Astrocyte (in vitro differentiated cells and primary cell): Measurements from ENCODE around the gene CENPL. TPM values are rescaled to one million over a fixed set of nuclear protein-coding genes. Genes with fewer than 3 reads are reported as not detected.
"Not testable (repeated sequence)": the region's sequence is repeated elsewhere in the genome, so short reads cannot be mapped to it uniquely, and the experiment has no call there.

Experiments
- DNase-seq: peaks from one replicate; pipeline ENCODE4 v3.0.0-alpha.2; 2010; ENCODE audit warnings: low read depth
- FAIRE-seq: peaks from 2 replicates; lab custom pipeline; 2011; peaks lifted over from hg19 to GRCh38; lab: Jason Lieb, UNC
- H2AFZ ChIP-seq: 2 replicates; pipeline ENCODE4 v1.6.0; 2012; ENCODE audit warnings: low read depth, low read length, inconsistent platforms
- H3K27ac ChIP-seq: 2 replicates; pipeline ENCODE4 v1.5.1; 2011; ENCODE audit warnings: low read depth, low read length, inconsistent platforms
- H3K27me3 ChIP-seq: 2 replicates; pipeline ENCODE4 v1.6.0; 2011; ENCODE audit warnings: low read length, inconsistent platforms; ENCODE audit not compliant: insufficient read depth
- H3K36me3 ChIP-seq: 2 replicates; pipeline ENCODE4 v1.5.1; 2011; ENCODE audit warnings: low read length, inconsistent platforms; ENCODE audit not compliant: insufficient read depth
- H3K4me1 ChIP-seq: 2 replicates; pipeline ENCODE4 v1.5.1; 2011; ENCODE audit warnings: low read length, inconsistent platforms; ENCODE audit not compliant: insufficient read depth
- H3K4me2 ChIP-seq: 2 replicates; pipeline ENCODE4 v1.6.0; 2012; ENCODE audit warnings: low read length, inconsistent platforms
- H3K4me3 ChIP-seq: 2 replicates; pipeline ENCODE4 v1.5.1; 2011; ENCODE audit warnings: low read depth, mild to moderate bottlenecking, low read length, inconsistent platforms; ENCODE audit not compliant: insufficient read depth
- H3K79me2 ChIP-seq: 2 replicates; pipeline ENCODE4 v1.6.0; 2012; ENCODE audit warnings: mild to moderate bottlenecking, low read length, inconsistent platforms; ENCODE audit not compliant: insufficient read depth
- H3K9ac ChIP-seq: 2 replicates; pipeline ENCODE4 v1.6.0; 2012; ENCODE audit warnings: mild to moderate bottlenecking, low read length, inconsistent platforms
- H3K9me3 ChIP-seq: 2 replicates; pipeline ENCODE4 v1.5.1; 2012; ENCODE audit warnings: low read depth, mild to moderate bottlenecking, low read length, inconsistent platforms; ENCODE audit not compliant: insufficient read depth
- H4K20me1 ChIP-seq: 2 replicates; pipeline ENCODE4 v1.6.0; 2012; ENCODE audit warnings: low read length, inconsistent platforms; ENCODE audit not compliant: insufficient read depth
- H3K27ac Mint-ChIP-seq: one replicate; pipeline ENCODE4 v1.8.0; 2021; ENCODE audit warnings: mild to moderate bottlenecking, mixed read lengths; ENCODE audit not compliant: unreplicated experiment
- H3K27me3 Mint-ChIP-seq: one replicate; pipeline ENCODE4 v1.8.0; 2021; ENCODE audit warnings: low read depth, mixed read lengths; ENCODE audit not compliant: unreplicated experiment
- H3K36me3 Mint-ChIP-seq: one replicate; pipeline ENCODE4 v1.8.0; 2021; ENCODE audit warnings: low read depth, mixed read lengths; ENCODE audit not compliant: unreplicated experiment
- H3K4me1 Mint-ChIP-seq: one replicate; pipeline ENCODE4 v1.8.0; 2021; ENCODE audit warnings: low read depth, mixed read lengths; ENCODE audit not compliant: unreplicated experiment
- H3K4me3 Mint-ChIP-seq: one replicate; pipeline ENCODE4 v1.8.0; 2021; ENCODE audit warnings: mild to moderate bottlenecking, moderate library complexity, mixed read lengths; ENCODE audit not compliant: unreplicated experiment
- H3K9me3 Mint-ChIP-seq: one replicate; pipeline ENCODE4 v1.8.0; 2021; ENCODE audit warnings: mild to moderate bottlenecking, mixed read lengths; ENCODE audit not compliant: unreplicated experiment
- EZH2 ChIP-seq: IDR thresholded peaks from 2 replicates; pipeline ENCODE4 v1.6.1; 2012; ENCODE audit warnings: mild to moderate bottlenecking, low read length, inconsistent platforms; ENCODE audit not compliant: insufficient read depth
- total RNA-seq: library from RNA; stranded (reverse); gene quantifications from 2 replicates; pipeline ENCODE4 v1.2.1, GENCODE V29; 2021
- TF ChIP-seq, protein P1 (sequence below): IDR thresholded peaks from 2 replicates; pipeline ENCODE4 v1.5.1; 2011; ENCODE audit warnings: low read depth, mild to moderate bottlenecking, inconsistent platforms, low read length, moderate library complexity; ENCODE audit not compliant: insufficient read depth

Gene CENPL
- total RNA-seq, 1 donor from 2014 or later = 7.9 TPM

DNA sequence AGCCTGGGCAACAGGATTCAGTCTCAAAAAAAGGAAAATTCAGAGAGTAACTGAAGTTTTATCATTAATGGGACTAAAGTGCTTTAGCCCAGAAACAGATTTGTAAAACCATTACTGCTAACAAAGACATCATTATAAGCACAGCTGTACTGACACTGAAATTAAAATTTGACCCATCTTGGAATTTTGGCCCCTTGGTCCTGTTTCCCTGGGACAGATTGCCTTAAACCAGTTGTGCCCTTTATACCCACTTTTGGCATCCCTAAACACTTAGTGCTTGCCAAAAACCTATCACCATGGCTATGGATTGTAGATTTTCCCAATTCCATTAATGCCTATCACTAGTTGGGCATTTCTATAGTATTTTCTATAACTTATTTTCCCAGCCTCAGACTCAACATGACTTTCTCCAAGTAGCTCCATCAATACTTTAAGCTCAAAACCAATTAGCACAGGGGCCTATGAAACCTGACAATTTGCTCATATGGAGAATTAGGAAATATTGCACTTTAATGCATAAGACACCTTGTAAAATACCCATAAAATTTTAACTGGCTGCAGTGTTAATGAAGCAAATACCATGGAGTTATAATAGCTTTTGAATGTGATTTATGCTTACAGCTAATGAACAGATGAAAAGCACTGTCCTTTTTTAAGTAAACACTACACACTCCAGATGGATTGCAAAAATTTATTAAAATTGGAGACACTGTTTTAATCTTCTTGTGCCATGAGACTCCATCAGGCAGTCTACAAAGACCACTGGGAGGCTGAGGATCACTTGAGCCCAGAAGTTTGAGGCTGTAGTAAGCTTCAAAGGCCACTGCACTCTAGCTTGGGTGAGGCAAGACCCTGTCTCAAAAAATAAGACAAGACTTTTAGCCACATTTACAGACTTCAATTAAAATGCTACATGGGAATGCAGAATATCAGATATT, 38.8 kb upstream of the CENPL start:
- H3K9me3 ChIP-seq = no peaks in the 10 kb centered on the region
- peaks cover 45% of the 10 kb centered on the region for H3K36me3 ChIP-seq
- peak overlapping the region; percentile 87 for H3K4me2 ChIP-seq
- peak overlapping the region; percentile 95 for H3K9ac ChIP-seq
- H3K27ac ChIP-seq = peak overlapping the region; percentile 36
- H2AFZ ChIP-seq = no peak overlapping the region
- H3K4me1 Mint-ChIP-seq = peaks cover 22% of the 10 kb centered on the region
- TF ChIP-seq, protein P1, sequence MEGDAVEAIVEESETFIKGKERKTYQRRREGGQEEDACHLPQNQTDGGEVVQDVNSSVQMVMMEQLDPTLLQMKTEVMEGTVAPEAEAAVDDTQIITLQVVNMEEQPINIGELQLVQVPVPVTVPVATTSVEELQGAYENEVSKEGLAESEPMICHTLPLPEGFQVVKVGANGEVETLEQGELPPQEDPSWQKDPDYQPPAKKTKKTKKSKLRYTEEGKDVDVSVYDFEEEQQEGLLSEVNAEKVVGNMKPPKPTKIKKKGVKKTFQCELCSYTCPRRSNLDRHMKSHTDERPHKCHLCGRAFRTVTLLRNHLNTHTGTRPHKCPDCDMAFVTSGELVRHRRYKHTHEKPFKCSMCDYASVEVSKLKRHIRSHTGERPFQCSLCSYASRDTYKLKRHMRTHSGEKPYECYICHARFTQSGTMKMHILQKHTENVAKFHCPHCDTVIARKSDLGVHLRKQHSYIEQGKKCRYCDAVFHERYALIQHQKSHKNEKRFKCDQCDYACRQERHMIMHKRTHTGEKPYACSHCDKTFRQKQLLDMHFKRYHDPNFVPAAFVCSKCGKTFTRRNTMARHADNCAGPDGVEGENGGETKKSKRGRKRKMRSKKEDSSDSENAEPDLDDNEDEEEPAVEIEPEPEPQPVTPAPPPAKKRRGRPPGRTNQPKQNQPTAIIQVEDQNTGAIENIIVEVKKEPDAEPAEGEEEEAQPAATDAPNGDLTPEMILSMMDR = no peak
- TF ChIP-seq EZH2 = no peak
- peaks cover 6% of the 10 kb centered on the region for H3K4me1 ChIP-seq
- H3K4me3 Mint-ChIP-seq = peak overlapping the region; percentile 99
- FAIRE-seq = no peak
- peaks cover 43% of the 10 kb centered on the region for H3K79me2 ChIP-seq
- no peaks in the 10 kb centered on the region for H3K27me3 Mint-ChIP-seq
- peak overlapping the region; percentile 74 for H3K27ac Mint-ChIP-seq
- peaks cover 45% of the 10 kb centered on the region for H3K36me3 Mint-ChIP-seq
- H3K9me3 Mint-ChIP-seq = no peaks in the 10 kb centered on the region
- H3K27me3 ChIP-seq = no peaks in the 10 kb centered on the region
- DNase-seq = no peak
- H3K4me3 ChIP-seq = peak overlapping the region; percentile 98
- peaks cover 63% of the 10 kb centered on the region for H4K20me1 ChIP-seq

DNA sequence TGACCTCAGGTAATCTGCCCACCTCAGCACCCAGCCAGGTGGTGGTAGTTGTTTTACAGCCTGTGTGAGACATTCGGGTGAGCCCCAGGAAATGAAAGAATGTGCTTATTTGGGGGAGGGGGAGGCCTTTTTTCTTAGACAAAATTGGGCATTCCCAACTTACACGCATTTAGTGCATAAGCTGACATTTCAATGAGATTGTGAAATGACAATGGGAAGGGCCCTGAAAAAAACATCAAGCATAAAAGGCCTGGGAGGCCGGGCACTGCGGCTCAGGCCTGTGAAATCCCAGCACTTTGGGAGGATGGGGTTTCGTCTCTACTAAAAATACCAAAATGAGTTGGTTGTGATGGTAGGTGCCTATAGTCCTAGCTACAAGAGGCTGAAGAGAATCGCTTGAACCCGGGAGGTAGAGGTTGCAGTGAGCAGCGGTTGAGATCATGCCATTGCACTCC, 38.1 kb upstream of the CENPL start:
- H3K27ac ChIP-seq = no peak overlapping the region
- H3K4me3 Mint-ChIP-seq = peak overlapping the region; percentile 99
- peaks cover 22% of the 10 kb centered on the region for H3K4me1 Mint-ChIP-seq
- peaks cover 43% of the 10 kb centered on the region for H3K79me2 ChIP-seq
- peaks cover 63% of the 10 kb centered on the region for H4K20me1 ChIP-seq
- H3K4me3 ChIP-seq = no peak overlapping the region
- peaks cover 45% of the 10 kb centered on the region for H3K36me3 ChIP-seq
- DNase-seq (no peak), FAIRE-seq (no peak)
- H3K9me3 ChIP-seq = no peaks in the 10 kb centered on the region
- H3K4me2 ChIP-seq = peak overlapping the region; percentile 87
- H3K9me3 Mint-ChIP-seq = no peaks in the 10 kb centered on the region
- H3K27me3 ChIP-seq = no peaks in the 10 kb centered on the region
- TF ChIP-seq EZH2 = no peak
- TF ChIP-seq, protein P1 = no peak
- peak overlapping the region; percentile 4 for H3K9ac ChIP-seq
- H3K4me1 ChIP-seq = peaks cover 6% of the 10 kb centered on the region
- H3K27ac Mint-ChIP-seq = peak overlapping the region; percentile 12
- H3K36me3 Mint-ChIP-seq = peaks cover 42% of the 10 kb centered on the region
- no peak overlapping the region for H2AFZ ChIP-seq
- no peaks in the 10 kb centered on the region for H3K27me3 Mint-ChIP-seq

DNA sequence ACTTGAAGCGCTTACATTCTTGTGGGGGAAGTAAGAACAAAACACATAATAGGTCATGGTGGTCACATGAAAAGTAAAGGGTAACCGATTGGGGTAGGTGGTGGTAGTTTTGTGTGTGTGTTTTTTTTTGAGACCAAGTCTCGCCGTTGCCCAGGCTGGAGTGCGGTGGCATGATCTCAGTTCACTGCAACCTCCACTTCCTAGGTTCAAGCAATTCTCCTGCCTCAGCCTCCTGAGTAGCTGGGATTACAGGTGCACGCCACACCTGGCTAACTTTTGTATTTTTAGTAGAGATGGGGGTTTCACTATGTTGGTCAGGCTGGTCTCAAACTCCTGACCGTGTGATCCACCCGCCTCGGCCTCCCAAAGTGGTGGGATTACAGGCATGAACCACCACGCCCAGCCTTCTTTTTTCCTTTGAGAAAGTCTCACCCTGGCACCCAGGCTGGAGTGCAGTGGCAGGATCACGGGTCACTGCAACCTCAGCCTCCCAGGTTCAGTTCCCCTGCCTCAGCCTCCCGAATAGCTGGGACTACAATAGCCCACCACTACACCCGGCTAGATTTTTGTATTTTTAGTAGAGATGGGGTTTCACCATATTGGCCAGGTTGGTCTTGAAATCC, 37.6 kb upstream of the CENPL start:
- DNase-seq, H3K9ac ChIP-seq, H3K4me2 ChIP-seq, H3K4me3 ChIP-seq, H3K9me3 ChIP-seq, H3K9me3 Mint-ChIP-seq, H3K27me3 ChIP-seq, H2AFZ ChIP-seq, H3K27ac ChIP-seq, H3K4me1 ChIP-seq, FAIRE-seq, H3K27me3 Mint-ChIP-seq: not testable (repeated sequence)
- peaks cover 24% of the 10 kb centered on the region for H3K4me1 Mint-ChIP-seq
- peak overlapping the region; percentile 75 for H3K27ac Mint-ChIP-seq
- Histone ChIP-seq H3K79me2 (peaks cover 38% of the 10 kb centered on the region), H3K36me3 (peaks cover 45% of the 10 kb centered on the region), H4K20me1 (peaks cover 58% of the 10 kb centered on the region)
- H3K36me3 Mint-ChIP-seq = peaks cover 37% of the 10 kb centered on the region
- H3K4me3 Mint-ChIP-seq = peak overlapping the region; percentile 74
